Measurements from ENCODE around the gene GP1BB.

The GP1BB gene

DNA sequence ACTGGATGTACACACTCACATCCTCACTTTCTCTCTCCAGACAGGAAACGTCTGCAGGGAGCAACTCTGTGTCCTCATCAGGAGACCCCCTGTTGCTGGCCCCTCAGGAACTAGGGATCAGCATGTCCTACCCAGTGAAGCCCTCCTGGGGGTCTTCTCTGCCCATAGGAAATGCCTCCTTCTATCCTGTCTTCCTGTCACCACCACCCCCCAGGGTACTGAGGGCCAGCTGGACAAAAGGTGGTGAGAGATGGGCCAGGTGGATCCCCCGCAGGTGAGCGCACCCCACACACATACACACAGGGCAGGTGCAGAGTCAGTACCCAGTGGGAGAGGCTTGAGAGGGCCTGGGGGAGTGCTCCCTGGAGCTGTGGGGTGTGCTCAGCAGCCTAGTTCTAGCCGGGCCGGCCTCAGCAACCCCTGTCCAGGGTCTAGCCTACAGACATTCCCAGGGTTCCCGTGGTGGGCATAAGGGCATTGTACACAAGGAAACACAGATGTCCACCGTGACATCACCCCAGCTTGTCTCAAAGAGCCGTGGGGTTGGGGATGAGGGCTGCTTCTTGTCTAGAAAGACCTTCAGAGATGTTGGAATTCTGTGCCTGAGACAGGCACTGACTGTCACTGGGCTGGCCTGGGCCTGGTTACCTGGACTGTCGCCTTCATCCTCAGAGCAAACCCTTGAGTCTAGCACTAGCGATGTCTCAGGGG lies 9.2 kb downstream of the GP1BB start:
- no peak overlapping the region for H3K9ac ChIP-seq (ENCODE audit: low read depth, low read length)

GRCh38 chr22:19733755-19734154 lies 10.4 kb downstream of the GP1BB start:
- Histone ChIP-seq H3K36me3 (ENCODE audit: insufficient read depth, low read length) (no peaks in the 10 kb centered on the region), H3K9ac (ENCODE audit: low read depth, low read length) (no peak overlapping the region), H3K4me1 (ENCODE audit: insufficient read depth, low read length) (peaks cover 6% of the 10 kb centered on the region; the same call in 1 of the 2 replicates), H3K9me3 (ENCODE audit: control insufficient read depth, insufficient read depth, low read length) (no peaks in the 10 kb centered on the region)

More for the DNA sequence above, 9.2 kb downstream of the GP1BB start:
- H3K36me3 ChIP-seq (ENCODE audit: insufficient read depth, low read length) = no peaks in the 10 kb centered on the region
- H3K4me1 ChIP-seq (ENCODE audit: insufficient read depth, low read length) = no peaks in the 10 kb centered on the region
- H3K9me3 ChIP-seq (ENCODE audit: control insufficient read depth, insufficient read depth, low read length) = no peaks in the 10 kb centered on the region

GRCh38 chr22:19734163-19734562 lies 10.8 kb downstream of the GP1BB start:
- no peaks in the 10 kb centered on the region for H3K9me3 ChIP-seq (ENCODE audit: control insufficient read depth, insufficient read depth, low read length)
- no peaks in the 10 kb centered on the region for H3K36me3 ChIP-seq (ENCODE audit: insufficient read depth, low read length)
- peaks cover 8% of the 10 kb centered on the region; the same call in 1 of the 2 replicates for H3K4me1 ChIP-seq (ENCODE audit: insufficient read depth, low read length)
- no peak overlapping the region for H3K9ac ChIP-seq (ENCODE audit: low read depth, low read length)

DNA sequence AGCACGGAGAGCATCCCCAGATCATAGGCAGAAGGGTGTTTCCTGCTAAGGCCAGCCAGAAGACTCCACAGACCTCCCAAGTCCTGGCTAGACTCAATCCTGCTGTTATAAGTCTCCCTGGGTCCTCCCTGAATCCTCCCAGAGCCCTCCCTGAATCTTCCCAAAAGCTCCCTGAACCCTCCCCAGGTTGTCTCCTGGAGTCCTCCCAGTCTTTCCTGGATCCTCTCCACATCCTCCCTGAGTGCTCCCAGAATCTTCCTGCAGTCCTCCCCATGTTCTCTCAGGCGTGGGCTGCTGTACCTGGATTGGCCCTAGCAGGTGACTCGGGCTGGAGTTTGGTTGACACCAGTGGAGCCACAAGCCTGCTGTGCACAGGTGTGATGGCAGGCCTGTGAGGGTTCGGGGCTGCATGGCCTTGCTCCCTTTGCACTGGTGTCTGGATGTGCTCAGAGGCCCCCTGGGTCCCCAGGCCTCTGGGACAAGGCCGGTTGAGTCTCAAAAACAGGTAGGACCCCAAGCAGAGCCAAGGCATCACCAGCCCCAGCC lies 11.6 kb downstream of the GP1BB start:
- Histone ChIP-seq H3K9ac (ENCODE audit: low read depth, low read length) (no peak overlapping the region), H3K36me3 (ENCODE audit: insufficient read depth, low read length) (no peaks in the 10 kb centered on the region), H3K4me1 (ENCODE audit: insufficient read depth, low read length) (peaks cover 8% of the 10 kb centered on the region; the same call in 1 of the 2 replicates), H3K9me3 (ENCODE audit: control insufficient read depth, insufficient read depth, low read length) (no peaks in the 10 kb centered on the region)

DNA sequence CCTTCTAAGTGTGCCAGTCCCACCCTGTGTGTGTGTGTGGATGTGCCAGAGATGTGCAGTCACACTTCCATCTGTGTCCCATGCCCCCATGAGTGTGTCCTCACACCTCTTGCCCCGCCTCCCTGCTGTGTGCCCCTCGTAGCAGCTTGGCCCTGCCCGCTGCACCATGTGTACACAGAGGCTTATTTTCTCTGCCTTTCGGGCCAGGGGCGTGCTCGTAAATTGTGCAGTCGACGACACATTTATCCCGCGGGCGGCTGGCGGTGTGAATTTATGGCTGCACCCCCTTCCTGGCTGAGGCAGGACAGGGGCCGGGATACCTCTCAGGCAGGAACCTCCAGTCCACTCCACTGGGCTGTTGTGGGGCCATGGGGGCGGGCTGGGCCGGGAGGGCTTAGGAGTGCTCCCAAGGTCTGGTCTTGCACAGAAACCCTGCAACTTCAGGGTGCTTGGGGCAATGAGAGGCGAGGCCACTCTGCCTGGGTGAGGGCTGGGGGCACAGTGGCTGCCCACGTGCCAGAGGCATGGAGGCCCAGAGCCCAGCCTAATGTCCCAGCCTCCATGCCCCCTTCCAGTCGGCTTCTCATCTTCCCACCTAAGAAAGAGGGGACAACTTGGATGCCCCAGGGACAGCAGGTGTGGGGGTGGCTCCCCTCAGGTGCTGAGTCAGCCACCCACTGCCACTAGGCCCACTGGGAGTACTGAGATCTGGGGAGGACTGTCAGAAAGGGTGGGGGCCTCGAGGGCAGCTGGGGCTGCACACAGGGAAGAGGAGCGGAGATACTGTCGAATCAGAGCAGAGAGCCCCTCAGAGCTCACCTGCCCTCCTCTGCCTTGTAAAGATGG lies 12.5 kb downstream of the GP1BB start:
- H3K9ac ChIP-seq (ENCODE audit: low read depth, low read length) = no peak overlapping the region
- no peaks in the 10 kb centered on the region for H3K9me3 ChIP-seq (ENCODE audit: control insufficient read depth, insufficient read depth, low read length)
- no peaks in the 10 kb centered on the region for H3K36me3 ChIP-seq (ENCODE audit: insufficient read depth, low read length)
- H3K4me1 ChIP-seq (ENCODE audit: insufficient read depth, low read length) = peaks cover 8% of the 10 kb centered on the region; the same call in 1 of the 2 replicates

DNA sequence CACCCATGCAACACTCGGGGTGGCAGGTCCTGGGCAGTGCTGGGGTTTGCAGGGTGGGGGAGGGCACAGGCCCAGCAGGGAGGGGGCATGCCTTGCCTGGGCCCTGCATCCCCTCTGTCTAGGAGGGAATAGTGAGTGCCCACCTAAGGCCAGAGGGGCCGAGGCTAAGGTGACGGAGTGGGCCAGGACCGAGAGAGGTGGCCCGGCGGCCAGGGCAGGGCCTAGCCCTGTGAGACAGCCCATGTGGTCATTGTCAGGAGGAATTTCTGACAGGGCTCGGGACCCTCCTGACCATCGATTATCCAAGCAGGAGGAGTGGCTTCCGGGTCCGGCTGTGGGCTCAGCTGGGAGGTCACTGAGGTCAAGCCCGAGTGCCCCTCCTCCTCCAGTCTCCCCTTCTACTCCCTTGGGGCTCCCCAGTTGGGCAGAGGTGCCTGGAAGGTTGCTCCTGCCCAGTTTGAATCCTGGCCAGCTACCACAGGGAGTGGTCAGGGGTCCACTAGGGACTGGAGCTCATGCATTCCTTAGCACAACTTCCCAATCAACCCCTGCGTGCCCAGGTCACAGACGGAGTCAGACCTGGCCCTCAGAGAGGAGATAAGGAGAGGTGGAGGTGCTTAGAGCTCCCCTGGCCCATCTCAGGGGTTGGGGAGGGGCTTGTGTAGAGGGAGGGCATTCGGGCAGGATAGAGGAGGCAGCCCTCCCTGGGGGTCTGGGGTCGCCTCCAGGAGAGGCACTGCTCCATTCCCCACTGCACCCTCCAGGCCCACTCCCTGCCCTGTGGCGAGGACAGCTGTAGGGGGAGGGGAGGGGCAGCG lies 14.7 kb downstream of the GP1BB start:
- Histone ChIP-seq H3K36me3 (ENCODE audit: insufficient read depth, low read length) (no peaks in the 10 kb centered on the region), H3K9me3 (ENCODE audit: control insufficient read depth, insufficient read depth, low read length) (no peaks in the 10 kb centered on the region), H3K9ac (ENCODE audit: low read depth, low read length) (no peak overlapping the region), H3K4me1 (ENCODE audit: insufficient read depth, low read length) (peaks cover 8% of the 10 kb centered on the region; the same call in 1 of the 2 replicates)

DNA sequence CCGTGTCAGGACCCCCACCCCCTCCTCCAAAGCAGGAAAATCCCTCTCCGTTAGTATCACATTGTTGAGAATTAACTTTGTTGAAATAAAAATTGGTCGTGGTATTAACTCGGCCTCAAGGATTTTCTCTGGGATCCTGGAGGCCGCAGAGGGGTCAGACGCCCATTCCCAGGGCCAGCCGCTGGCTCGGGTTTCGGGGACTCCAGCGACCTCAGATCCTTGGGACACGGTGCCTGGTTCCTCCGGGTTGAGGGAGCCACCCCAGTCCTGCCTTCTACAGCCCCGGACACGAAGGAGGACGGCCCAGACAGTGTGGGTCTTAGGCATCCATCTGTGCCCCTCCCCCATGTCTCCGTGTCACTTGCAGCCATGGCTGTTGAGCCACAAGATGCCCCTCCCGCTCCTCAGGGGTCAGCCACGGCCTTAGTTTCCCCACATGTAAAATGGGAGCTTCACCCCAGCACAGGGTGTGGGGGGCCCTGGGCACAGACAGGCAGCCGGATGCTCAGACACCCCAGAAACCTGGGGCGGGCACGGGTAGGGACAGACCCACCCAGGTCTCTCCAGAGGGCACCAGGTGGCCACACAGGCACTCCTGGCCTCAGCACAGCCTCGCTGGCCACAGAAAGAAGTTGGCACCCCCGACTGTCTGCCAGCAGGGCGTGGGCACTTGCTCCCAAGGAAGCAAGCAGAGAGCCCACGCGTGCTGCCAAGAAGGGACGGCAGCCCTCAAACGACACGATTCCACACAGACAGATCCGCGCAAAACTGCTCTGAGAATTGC lies 15.5 kb downstream of the GP1BB start:
- Histone ChIP-seq H3K9ac (ENCODE audit: low read depth, low read length) (no peak overlapping the region), H3K4me1 (ENCODE audit: insufficient read depth, low read length) (peaks cover 8% of the 10 kb centered on the region; the same call in 1 of the 2 replicates), H3K9me3 (ENCODE audit: control insufficient read depth, insufficient read depth, low read length) (no peaks in the 10 kb centered on the region), H3K36me3 (ENCODE audit: insufficient read depth, low read length) (no peaks in the 10 kb centered on the region)

DNA sequence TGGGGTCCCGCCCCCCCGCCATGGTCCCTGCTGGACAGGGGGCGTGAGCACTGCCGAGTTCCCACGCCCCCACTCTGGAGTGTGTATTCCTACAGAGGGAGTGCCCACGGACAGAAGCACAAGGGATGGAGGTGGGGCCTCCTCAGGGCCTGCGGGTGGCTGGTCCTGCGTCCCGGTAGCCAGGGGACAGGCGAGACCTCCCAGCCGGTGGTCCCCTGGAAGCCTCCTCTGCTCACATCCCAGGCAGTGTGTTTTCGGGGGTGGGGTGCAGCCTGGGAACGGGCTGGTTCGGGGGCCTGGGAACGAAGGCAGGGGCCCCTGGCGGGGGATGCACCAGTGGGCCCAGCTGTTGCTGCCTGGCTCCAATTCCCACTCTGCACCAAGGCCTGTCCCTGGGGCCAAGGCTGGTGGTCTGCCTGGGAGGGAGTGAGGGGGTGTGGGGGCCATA lies 16.1 kb downstream of the GP1BB start:
- no peak overlapping the region for H3K9ac ChIP-seq (ENCODE audit: low read depth, low read length)
- H3K4me1 ChIP-seq (ENCODE audit: insufficient read depth, low read length) = peaks cover 8% of the 10 kb centered on the region; the same call in 1 of the 2 replicates
- no peaks in the 10 kb centered on the region for H3K9me3 ChIP-seq (ENCODE audit: control insufficient read depth, insufficient read depth, low read length)
- H3K36me3 ChIP-seq (ENCODE audit: insufficient read depth, low read length) = no peaks in the 10 kb centered on the region

- Histone ChIP-seq H3K36me3 (ENCODE audit: insufficient read depth, low read length) (no peaks in the 10 kb centered on the region), H3K9ac (ENCODE audit: low read depth, low read length) (no peak overlapping the region), H3K4me1 (ENCODE audit: insufficient read depth, low read length) (peaks cover 8% of the 10 kb centered on the region; the same call in 1 of the 2 replicates), H3K9me3 (ENCODE audit: control insufficient read depth, insufficient read depth, low read length) (no peaks in the 10 kb centered on the region)
Measured at GRCh38 chr22:19739911-19740449, 16.6 kb downstream of the GP1BB start.

DNA sequence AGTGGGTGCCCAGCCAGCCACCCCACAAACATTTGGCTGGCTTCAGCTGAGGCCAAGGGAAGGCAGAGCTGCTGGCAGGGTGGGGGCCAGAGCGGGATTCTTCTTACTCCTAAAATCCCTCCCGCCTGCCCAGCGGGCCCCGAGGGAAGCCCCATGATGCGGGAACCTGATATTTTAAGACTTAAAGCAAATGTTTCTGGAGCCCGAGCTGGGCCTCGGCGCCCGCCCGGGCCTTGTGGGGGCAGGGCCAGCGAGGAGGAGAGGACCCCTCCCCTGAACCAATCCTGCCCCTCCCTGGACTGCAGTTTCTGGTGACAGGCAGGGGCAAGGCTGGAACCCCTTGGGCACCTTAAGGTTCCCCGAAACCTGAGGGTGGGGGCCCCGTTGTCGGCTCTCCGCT lies 17.2 kb downstream of the GP1BB start:
- no peaks in the 10 kb centered on the region for H3K36me3 ChIP-seq (ENCODE audit: insufficient read depth, low read length)
- H3K4me1 ChIP-seq (ENCODE audit: insufficient read depth, low read length) = peaks cover 10% of the 10 kb centered on the region; the same call in 1 of the 2 replicates
- no peak overlapping the region for H3K9ac ChIP-seq (ENCODE audit: low read depth, low read length)
- no peaks in the 10 kb centered on the region for H3K9me3 ChIP-seq (ENCODE audit: control insufficient read depth, insufficient read depth, low read length)

GRCh38 chr22:19741053-19741452 lies 17.7 kb downstream of the GP1BB start:
- Histone ChIP-seq H3K36me3 (ENCODE audit: insufficient read depth, low read length) (no peaks in the 10 kb centered on the region), H3K4me1 (ENCODE audit: insufficient read depth, low read length) (peaks cover 14% of the 10 kb centered on the region; the same call in 1 of the 2 replicates), H3K9ac (ENCODE audit: low read depth, low read length) (no peak overlapping the region), H3K9me3 (ENCODE audit: control insufficient read depth, insufficient read depth, low read length) (no peaks in the 10 kb centered on the region)

- Histone ChIP-seq H3K36me3 (ENCODE audit: insufficient read depth, low read length) (no peaks in the 10 kb centered on the region), H3K9me3 (ENCODE audit: control insufficient read depth, insufficient read depth, low read length) (no peaks in the 10 kb centered on the region), H3K9ac (ENCODE audit: low read depth, low read length) (no peak overlapping the region), H3K4me1 (ENCODE audit: insufficient read depth, low read length) (peaks cover 15% of the 10 kb centered on the region; the same call in 1 of the 2 replicates)
Measured at GRCh38 chr22:19742160-19743066, 19.1 kb downstream of the GP1BB start.
